Stimulated activated naive CD8-positive, alpha-beta T cell treated with anti-CD3 and anti-CD28 coated beads, Interleukin-15, amount 100 ng/mL, for 72 hours (primary cell): Measurements from ENCODE around the gene C16orf78.
A peak's percentile ranks its signal among the peaks of the same experiment; 100 is the strongest.
"Not testable (repeated sequence)": the region's sequence is repeated elsewhere in the genome, so short reads cannot be mapped to it uniquely, and the experiment has no call there.

ENCODE experiments used
- ATAC-seq: fragments of 150-1000 bp; cut with Tn5 transposase; 2 replicates; pipeline ENCODE4 v1.10.0; 2021; ENCODE audit warnings: mild to moderate bottlenecking, moderate library complexity
- DNase-seq, 2 donors: peaks; one replicate each; pipeline ENCODE4 v3.0.0; 2021 to 2022
- H3K27ac Mint-ChIP-seq, 2 donors: one replicate each; pipeline ENCODE4 v1.8.0; 2022; ENCODE audit warnings: mild to moderate bottlenecking in 2 of 2, mixed read lengths in 2 of 2, moderate library complexity in 2 of 2
- H3K27me3 Mint-ChIP-seq: one replicate; pipeline ENCODE4 v1.8.0; 2022; ENCODE audit warnings: mixed read lengths
- H3K4me1 Mint-ChIP-seq: one replicate; pipeline ENCODE4 v1.8.0; 2022; ENCODE audit warnings: mild to moderate bottlenecking, mixed read lengths
- H3K4me3 Mint-ChIP-seq, 2 donors: one replicate each; pipeline ENCODE4 v1.8.0; 2022; ENCODE audit warnings: mild to moderate bottlenecking in 2 of 2, mixed read lengths in 2 of 2, moderate library complexity in 1 of 2
- H3K9me3 Mint-ChIP-seq, 2 donors: one replicate each; pipeline ENCODE4 v1.8.0; 2022; ENCODE audit warnings: mixed read lengths in 2 of 2

C16orf78 gene

DNA sequence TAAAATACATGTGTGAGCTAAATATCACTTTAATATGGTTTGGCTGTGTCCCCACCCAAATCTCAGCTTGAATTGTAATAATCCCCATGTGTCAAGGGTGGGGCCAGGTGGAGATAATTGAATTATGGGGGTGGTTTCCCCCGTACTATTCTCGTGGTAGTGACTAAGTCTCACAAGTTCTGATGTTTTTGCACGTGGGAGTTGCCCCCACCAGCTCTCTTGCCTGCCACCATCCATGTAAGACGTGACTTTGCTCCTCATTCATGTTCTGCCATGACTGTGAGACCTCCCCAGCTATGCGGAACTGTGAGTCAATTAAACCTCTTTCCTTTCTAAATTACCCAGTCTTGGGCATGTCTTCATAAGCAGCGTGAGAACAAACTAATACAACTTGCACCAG is 11.9 kb upstream of the C16orf78 start:
- H3K27ac Mint-ChIP-seq, H3K9me3 Mint-ChIP-seq, ATAC-seq, H3K4me1 Mint-ChIP-seq, H3K4me3 Mint-ChIP-seq, DNase-seq, H3K27me3 Mint-ChIP-seq: not testable (repeated sequence)

DNA sequence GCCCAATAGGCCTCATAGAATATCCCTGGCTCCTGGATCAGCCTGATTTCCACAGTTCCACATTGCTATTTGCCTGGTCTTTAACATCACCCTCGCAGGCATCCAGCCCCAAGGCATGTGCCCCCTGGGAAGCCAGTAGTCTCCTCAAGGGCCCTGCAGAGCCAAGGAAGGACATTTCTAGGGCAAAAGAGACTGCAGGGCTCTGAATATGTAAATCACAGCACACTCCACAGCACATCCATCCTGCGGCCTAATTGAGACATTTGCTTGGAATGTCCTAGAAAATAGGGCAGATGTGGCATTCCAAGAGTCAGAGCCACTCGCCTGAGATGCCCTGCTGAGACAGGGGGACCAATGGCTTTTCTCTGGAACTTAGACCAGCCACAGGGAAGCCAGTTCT is 11.4 kb upstream of the C16orf78 start:
- Mint-ChIP-seq H3K4me3 (no peak overlapping the region), H3K9me3 (no peaks in the 10 kb centered on the region), H3K27me3 (peaks cover 2% of the 10 kb centered on the region), H3K27ac (no peak overlapping the region), H3K4me1 (no peaks in the 10 kb centered on the region)
- DNase-seq, result no peak
- no peak for ATAC-seq

DNA sequence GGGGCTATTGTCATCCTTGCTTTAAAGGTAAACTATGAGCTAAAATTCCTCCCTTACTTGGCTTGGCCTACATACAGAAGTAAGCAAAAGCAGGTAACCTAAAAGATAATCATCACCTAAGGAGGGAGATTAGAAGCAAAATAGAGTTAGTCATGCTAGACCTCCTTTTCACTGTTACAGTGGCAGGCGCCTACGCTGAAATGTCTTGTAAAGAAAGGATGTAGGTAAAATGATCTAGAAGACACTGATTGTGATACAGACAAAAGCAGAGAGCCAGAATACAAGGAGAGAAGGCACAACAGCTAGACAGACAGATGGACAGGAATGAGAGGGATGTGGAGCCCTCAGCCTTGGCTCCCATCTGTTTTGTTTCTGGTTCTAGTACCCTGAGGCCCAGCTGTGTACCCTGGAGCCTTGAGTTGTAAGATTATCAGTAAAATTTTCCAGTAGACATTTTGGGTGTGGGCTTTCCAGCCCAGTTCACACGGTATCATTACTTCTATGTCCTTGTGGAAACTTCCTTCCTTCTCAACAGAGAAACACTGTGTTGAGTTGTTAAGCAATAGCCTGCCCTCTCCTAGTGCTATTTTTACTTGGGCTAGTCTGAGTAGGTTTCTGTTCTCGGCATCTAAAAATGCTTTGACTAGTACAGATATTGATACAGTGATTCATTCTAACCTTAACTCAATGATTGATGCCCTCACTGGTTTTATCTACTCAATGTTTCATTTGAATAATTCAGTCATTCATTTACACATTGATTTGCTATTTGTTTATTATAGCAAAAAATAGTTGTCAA is 7.7 kb upstream of the C16orf78 start:
- Mint-ChIP-seq H3K27me3 (peaks cover 6% of the 10 kb centered on the region), H3K4me3 (no peak overlapping the region), H3K9me3 (no peaks in the 10 kb centered on the region), H3K27ac (no peak overlapping the region), H3K4me1 (no peaks in the 10 kb centered on the region)
- ATAC-seq (no peak), DNase-seq (no peak)

DNA sequence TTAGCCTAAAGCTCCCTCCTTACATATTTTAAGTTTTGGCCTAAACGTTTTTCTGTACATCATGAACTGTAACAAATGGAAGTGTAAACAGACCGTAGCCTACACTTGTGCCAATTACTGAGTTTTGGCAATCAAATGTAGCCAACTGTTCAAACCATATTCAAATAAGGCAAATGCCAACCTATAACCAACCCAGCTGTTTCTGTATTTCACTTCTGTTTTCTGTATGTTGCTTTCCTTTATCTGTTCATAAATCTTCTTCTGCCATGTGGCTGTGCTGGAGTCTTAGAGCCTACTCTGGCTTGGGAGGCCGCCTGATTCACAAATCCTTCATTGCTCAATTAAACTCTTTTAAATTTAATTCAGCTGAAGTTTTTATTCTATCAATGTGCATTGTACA is 6.9 kb upstream of the C16orf78 start:
- no peak overlapping the region for H3K27ac Mint-ChIP-seq
- no peak for DNase-seq
- no peaks in the 10 kb centered on the region for H3K9me3 Mint-ChIP-seq

DNA sequence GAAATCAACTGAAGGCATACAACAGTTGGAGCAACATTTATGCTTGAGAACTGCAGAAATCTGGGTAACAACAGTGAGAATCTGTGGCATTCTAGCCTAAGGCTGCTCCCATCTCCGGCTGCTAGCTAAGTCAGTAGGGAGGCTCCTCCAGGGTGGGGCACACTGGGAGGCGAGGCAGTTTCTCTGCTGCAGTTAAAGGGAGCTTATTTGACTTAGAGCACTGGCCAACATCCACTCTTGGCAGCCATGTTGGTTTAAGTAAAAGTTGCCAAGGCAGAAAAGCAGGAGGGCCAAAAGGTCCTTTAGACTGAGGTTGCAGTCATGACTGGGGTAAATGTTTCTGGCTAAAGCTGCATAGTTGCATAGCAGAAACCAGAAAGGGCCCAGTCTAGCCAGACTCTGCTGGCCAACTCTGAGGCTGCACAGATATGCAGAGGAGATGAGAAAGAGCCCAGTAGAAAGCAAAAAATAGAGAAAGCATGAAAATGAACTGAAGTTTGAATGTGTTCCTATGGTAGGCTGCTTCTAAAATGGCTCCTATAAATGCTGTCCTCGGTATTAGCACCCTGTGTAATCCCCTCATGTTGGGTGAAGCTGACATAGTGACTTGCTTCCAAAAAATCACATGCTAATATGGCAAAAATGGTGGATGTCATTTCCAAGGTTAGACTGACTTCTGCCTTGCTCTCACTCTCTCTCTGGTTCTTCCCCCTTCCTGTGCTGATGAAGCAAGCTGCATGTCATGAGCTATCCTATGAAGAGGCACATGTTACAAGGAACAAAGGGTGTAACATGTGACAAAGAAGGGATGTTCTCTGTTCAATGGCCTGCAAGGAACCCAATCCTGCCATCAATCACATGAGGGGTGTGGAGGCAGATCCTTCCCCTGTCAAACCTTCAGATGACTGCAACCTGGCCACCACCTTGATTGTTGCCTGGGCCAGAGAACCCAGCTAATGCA is 3.7 kb upstream of the C16orf78 start:
- Mint-ChIP-seq H3K4me3 (no peak overlapping the region), H3K4me1 (no peaks in the 10 kb centered on the region), H3K27ac (no peak overlapping the region), H3K27me3 (peaks cover 6% of the 10 kb centered on the region), H3K9me3 (no peaks in the 10 kb centered on the region)
- ATAC-seq (no peak), DNase-seq (no peak)

More for the DNA sequence above, 6.9 kb upstream of the C16orf78 start:
- H3K4me1 Mint-ChIP-seq, result no peaks in the 10 kb centered on the region
- peaks cover 6% of the 10 kb centered on the region for H3K27me3 Mint-ChIP-seq
- no peak for ATAC-seq
- no peak overlapping the region for H3K4me3 Mint-ChIP-seq

DNA sequence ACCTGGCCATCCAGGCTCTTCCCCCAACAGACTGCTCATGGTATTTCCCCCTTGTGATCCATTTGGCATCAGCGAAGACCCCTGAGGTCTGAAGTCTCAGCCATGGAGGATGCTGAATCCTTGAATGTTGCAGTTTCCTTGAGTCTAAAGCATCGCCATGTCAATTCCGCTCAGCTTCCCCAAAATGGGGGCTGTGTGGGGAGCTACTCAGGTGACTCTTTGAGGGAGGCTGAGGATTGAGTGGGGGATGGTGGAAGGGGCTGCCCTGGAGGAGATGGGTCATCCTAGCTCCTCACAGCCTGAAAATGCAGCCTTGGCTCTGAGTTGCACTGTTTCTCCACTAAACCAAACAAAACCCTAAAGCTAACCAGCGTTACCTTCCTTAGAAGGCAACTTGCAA is 2.6 kb downstream of the C16orf78 start:
- DNase-seq, result no peak
- H3K9me3 Mint-ChIP-seq, result no peaks in the 10 kb centered on the region
- H3K27ac Mint-ChIP-seq, result no peak overlapping the region
- H3K27me3 Mint-ChIP-seq, result peaks cover 13% of the 10 kb centered on the region
- H3K4me3 Mint-ChIP-seq, result no peak overlapping the region
- ATAC-seq, result no peak
- H3K4me1 Mint-ChIP-seq, result no peaks in the 10 kb centered on the region

DNA sequence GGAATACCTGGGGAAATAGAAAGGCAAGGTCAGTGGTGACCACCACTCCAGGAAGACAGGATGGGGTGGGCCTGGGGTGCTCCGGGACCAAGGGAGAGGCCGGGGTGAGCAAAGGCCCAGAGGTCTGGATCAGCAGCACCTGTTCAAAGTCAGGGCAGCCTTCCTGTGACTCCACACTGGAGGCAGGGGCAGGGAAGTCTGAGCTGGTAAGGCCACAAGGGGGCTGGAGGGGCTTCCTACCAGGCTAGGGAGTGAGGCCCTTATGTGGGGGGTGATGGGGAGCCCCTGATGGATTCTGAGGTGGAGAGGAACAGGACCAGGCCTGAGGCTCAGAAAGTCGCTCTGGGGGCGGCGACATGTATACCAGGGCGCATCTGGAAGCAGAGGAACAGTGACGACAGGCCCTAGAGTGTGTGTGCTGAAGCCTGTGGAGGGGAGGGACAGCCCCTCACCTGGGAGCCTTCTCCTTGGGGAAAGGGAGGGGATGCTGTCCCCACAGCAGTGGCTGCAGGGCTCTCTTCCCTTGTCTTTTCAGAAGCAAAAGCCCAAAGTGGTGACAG is 3.7 kb downstream of the C16orf78 start:
- DNase-seq, result no peak
- Mint-ChIP-seq H3K9me3 (no peaks in the 10 kb centered on the region), H3K4me1 (no peaks in the 10 kb centered on the region), H3K27me3 (peaks cover 13% of the 10 kb centered on the region), H3K27ac (peak overlapping the region in 1 of 2 donors; percentile 12), H3K4me3 (no peak overlapping the region)
- ATAC-seq, result no peak

DNA sequence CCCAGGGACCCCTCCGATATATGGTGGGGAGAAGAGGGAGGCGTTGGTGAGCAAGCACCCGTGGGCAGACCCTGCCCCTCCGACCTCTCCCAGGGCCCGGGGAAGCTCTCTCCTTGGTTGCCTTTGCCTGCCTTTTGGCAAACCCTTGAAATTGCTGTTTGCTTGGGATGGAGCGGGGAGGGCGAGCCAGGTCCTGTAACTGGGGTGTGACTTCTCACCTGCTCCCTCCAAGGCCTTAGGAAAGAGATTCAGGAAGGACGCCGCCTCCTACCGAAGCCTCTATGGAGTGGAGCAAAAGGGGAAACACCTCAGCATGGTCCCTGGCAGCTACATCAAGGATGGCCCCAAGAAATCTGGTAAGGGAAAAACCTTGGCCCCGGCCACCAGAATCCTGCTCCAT is 4.6 kb downstream of the C16orf78 start:
- Mint-ChIP-seq H3K27me3 (peaks cover 13% of the 10 kb centered on the region), H3K4me1 (no peaks in the 10 kb centered on the region), H3K4me3 (no peak overlapping the region), H3K9me3 (peaks cover 7% of the 10 kb centered on the region in 2 donors), H3K27ac (no peak overlapping the region)
- DNase-seq (no peak), ATAC-seq (no peak)

DNA sequence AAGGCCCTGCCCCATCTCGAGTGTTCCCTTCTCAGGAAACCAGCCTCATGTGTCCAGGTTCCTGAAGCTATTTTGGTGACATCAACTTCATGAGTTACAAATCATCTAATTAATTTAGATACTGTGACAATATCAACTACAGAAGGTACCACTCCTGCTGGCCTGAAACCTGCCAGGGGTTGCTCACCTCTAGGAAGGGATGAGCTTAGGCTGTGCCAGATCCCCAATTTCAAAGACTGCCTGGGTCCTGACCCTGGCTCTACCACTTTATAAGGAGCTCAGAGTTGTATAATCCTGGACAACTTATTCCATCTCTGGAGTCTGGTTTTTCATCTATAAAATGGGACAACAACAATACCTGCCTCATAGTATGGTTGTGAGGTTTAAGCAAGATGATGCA is 5.2 kb downstream of the C16orf78 start:
- peaks cover 13% of the 10 kb centered on the region for H3K27me3 Mint-ChIP-seq
- no peak overlapping the region for H3K4me3 Mint-ChIP-seq
- DNase-seq (no peak), ATAC-seq (no peak)
- H3K27ac Mint-ChIP-seq, result no peak overlapping the region
- peaks cover 7 to 11% of the 10 kb centered on the region in 2 donors for H3K9me3 Mint-ChIP-seq
- no peaks in the 10 kb centered on the region for H3K4me1 Mint-ChIP-seq

DNA sequence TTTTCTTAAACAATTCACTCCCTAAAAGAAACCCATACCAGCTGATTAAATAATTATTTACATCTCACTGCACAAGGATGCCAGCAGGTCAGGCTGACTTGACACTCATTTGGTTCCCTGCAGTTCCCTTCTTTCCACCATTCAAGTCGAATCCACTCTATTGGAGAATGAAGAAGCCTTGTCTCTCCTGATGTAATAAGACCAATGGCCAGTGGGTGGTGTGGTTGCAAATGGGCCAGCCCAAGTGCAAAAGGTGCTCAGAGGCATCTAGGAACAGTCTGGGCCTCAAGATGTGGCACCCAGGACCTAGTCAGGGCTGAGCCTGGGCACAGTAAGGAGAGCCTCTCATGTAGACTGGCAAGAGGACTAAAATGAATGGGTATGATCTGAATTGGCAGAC is 9.3 kb downstream of the C16orf78 start:
- DNase-seq (no peak), ATAC-seq (no peak)
- H3K4me3 Mint-ChIP-seq, result no peak overlapping the region
- no peaks in the 10 kb centered on the region for H3K27me3 Mint-ChIP-seq
- H3K9me3 Mint-ChIP-seq, result peaks cover 7 to 11% of the 10 kb centered on the region in 2 donors
- H3K4me1 Mint-ChIP-seq, result no peaks in the 10 kb centered on the region
- H3K27ac Mint-ChIP-seq, result no peak overlapping the region

DNA sequence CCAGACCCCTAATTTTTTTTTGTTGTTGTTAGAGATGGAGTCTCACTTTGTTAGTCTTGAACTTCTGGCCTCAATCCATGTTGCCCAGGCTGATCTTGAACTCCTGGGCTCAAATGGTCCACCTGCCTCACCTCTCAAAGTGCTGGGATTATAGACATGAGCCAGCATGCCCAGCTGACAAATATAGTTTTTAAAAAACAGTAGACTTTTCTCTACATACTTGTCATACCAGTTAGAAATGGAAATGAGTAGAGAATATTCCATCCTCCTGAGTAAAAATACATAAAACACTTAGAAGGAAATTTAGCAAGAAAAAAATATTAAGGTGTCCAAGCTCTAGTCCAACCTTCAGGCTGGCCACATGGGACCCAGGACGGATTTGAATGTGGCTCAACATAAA is 21.4 kb downstream of the C16orf78 start:
- H3K4me1 Mint-ChIP-seq, result no peaks in the 10 kb centered on the region
- H3K9me3 Mint-ChIP-seq, result no peaks in the 10 kb centered on the region
- no peak for DNase-seq
- H3K27me3 Mint-ChIP-seq, result peaks cover 24% of the 10 kb centered on the region
- no peak overlapping the region for H3K4me3 Mint-ChIP-seq
- no peak overlapping the region for H3K27ac Mint-ChIP-seq
- no peak for ATAC-seq

DNA sequence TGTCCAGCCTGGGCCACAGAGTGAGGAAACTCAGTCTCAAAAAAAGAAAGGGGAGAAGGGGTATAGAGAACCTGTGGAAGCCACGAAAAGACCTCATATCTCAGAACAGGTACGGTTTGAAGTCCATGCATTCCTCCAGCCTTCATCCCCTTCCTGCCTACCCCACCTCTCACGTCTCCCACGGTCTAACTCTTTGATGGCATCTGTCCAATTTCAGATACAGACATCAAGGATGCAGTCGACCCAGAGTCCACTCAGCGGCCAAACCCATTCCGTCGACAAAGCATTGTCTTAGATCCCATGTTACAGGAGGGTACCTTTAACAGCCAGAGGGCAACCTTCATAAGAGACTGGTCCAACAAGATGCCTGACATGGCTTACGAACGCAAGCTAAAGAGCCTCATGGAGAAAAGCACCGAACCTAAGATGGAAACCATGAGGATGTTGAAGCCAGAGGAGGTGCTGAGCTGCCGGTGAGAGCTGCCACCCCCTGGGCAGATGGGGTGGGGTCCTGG is 22.7 kb downstream of the C16orf78 start:
- H3K27ac Mint-ChIP-seq, result no peak overlapping the region

DNA sequence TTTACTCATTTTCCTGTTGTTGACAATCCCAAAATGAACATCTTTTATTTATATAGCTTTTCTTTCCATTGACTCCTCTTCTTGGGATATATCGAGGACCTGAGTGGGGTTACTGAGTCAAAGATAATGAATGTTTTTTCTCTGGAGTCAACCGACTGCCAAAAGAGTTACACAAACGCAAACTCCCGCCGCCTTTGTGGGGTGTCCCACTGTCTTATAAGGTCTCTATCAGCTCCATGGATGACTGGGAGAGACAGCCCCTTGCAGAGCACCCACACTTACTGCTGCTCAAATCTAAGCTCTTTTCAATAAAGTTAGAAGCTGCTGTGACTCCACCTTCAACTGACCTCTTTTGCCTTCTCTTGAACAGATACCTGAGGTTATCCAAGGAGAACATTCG is 25.2 kb downstream of the C16orf78 start:
- Mint-ChIP-seq H3K27me3 (no peaks in the 10 kb centered on the region), H3K4me1 (no peaks in the 10 kb centered on the region), H3K4me3 (no peak overlapping the region), H3K9me3 (peaks cover 6 to 12% of the 10 kb centered on the region in 2 donors), H3K27ac (no peak overlapping the region)
- DNase-seq (no peak), ATAC-seq (no peak)

More for the DNA sequence above, 22.7 kb downstream of the C16orf78 start:
- Mint-ChIP-seq H3K27me3 (peaks cover 17% of the 10 kb centered on the region), H3K4me3 (no peak overlapping the region), H3K4me1 (no peaks in the 10 kb centered on the region), H3K9me3 (no peaks in the 10 kb centered on the region)
- DNase-seq, result no peak
- no peak for ATAC-seq

DNA sequence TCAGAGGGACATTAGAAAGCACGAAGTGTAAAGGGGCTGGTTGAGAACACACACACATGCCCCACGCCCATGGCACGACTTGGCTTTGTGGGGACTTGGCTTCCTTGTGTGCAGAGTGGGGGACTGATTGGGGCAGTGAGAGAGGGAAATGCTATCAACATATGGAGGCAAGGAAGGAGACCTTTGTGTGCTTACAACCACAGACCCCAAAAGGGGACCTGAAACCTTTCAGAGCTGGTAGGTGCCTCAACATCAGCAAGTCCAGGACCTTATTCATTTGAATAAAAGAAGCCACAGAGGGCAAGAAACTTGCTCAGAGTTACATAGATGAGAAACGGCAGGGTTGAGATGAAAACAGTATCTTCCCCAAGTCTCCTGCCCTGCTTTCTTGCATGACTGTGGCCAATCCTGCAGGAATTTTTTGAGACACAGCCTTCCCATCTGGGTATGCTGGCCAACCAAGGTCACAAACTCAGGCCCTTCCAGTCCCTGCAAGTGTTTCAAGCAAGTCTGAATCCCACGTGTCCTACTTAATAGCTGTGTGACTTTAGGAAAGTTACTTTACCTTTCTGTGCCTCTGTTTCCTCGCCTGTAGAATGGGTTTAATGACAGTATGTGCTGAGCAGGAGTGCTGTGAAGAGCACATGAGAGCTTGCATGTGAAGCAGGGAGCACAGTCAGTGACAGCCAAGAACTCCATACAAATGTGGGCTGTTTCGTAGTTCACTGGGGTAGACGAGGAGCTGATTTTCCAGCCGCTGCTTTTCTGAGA is 26.2 kb downstream of the C16orf78 start:
- H3K9me3 Mint-ChIP-seq, result peaks cover 6 to 12% of the 10 kb centered on the region in 2 donors
- ATAC-seq, result no peak
- no peaks in the 10 kb centered on the region for H3K4me1 Mint-ChIP-seq
- peaks cover 2% of the 10 kb centered on the region for H3K27me3 Mint-ChIP-seq
- DNase-seq, result no peak
- H3K27ac Mint-ChIP-seq, result no peak overlapping the region
- H3K4me3 Mint-ChIP-seq, result no peak overlapping the region

DNA sequence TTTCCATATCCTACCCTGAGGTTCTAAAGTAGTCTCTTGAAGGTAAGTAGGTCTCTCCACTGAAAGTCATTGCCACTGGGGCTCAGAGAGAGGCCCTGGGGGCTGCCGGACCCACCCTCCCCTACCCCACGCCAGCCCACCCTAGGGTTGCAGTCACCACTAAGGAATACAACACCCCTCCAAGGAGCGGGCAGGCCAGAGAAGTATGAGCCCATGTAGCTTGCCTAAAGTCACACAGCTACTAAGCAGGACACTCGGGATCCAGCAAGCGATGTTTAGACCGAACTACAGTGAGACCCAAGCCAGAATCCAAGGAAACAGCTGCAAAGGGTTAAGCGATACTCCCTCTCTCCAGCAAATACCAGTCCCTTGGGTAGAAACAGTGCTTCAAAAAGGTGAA is 27.0 kb downstream of the C16orf78 start:
- H3K27ac Mint-ChIP-seq, result no peak overlapping the region
- DNase-seq (no peak), ATAC-seq (no peak)
- H3K4me3 Mint-ChIP-seq, result no peak overlapping the region
- peaks cover 7% of the 10 kb centered on the region for H3K27me3 Mint-ChIP-seq
- no peaks in the 10 kb centered on the region for H3K4me1 Mint-ChIP-seq
- peaks cover 6 to 12% of the 10 kb centered on the region in 2 donors for H3K9me3 Mint-ChIP-seq
